ENCODE measurements around the gene MAPKAPK2.

DNA sequence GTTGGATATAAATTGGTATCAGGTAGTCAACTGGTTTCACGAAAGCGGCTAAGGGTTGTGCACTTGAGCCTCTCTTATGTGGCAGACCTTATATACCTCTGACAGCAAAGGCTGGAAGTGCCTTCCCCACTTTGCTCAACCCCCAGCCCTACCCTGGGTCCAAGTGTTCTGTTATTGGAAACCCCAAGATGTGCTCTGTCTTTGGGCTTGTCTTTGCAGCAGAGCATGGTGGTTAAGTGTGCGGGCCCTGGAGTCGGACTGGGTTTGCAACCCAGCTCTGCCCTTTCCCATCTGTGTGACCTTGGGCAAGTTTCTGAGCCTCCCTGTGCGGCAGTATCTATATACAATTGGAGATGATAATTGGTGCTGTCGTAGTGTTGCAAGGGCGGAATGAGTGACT lies 98.8 kb downstream of the MAPKAPK2 start:
- TF ChIP-seq, protein P1, sequence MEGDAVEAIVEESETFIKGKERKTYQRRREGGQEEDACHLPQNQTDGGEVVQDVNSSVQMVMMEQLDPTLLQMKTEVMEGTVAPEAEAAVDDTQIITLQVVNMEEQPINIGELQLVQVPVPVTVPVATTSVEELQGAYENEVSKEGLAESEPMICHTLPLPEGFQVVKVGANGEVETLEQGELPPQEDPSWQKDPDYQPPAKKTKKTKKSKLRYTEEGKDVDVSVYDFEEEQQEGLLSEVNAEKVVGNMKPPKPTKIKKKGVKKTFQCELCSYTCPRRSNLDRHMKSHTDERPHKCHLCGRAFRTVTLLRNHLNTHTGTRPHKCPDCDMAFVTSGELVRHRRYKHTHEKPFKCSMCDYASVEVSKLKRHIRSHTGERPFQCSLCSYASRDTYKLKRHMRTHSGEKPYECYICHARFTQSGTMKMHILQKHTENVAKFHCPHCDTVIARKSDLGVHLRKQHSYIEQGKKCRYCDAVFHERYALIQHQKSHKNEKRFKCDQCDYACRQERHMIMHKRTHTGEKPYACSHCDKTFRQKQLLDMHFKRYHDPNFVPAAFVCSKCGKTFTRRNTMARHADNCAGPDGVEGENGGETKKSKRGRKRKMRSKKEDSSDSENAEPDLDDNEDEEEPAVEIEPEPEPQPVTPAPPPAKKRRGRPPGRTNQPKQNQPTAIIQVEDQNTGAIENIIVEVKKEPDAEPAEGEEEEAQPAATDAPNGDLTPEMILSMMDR (IDR thresholded peaks at IDR 0.05), result no peak
- TF ChIP-seq, protein P2, sequence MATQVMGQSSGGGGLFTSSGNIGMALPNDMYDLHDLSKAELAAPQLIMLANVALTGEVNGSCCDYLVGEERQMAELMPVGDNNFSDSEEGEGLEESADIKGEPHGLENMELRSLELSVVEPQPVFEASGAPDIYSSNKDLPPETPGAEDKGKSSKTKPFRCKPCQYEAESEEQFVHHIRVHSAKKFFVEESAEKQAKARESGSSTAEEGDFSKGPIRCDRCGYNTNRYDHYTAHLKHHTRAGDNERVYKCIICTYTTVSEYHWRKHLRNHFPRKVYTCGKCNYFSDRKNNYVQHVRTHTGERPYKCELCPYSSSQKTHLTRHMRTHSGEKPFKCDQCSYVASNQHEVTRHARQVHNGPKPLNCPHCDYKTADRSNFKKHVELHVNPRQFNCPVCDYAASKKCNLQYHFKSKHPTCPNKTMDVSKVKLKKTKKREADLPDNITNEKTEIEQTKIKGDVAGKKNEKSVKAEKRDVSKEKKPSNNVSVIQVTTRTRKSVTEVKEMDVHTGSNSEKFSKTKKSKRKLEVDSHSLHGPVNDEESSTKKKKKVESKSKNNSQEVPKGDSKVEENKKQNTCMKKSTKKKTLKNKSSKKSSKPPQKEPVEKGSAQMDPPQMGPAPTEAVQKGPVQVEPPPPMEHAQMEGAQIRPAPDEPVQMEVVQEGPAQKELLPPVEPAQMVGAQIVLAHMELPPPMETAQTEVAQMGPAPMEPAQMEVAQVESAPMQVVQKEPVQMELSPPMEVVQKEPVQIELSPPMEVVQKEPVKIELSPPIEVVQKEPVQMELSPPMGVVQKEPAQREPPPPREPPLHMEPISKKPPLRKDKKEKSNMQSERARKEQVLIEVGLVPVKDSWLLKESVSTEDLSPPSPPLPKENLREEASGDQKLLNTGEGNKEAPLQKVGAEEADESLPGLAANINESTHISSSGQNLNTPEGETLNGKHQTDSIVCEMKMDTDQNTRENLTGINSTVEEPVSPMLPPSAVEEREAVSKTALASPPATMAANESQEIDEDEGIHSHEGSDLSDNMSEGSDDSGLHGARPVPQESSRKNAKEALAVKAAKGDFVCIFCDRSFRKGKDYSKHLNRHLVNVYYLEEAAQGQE (IDR thresholded peaks at IDR 0.05; ENCODE audit: insufficient read depth in 1 of 2, low read depth in 2 of 2, low read length in 1 of 2), result no peak
- no peak for TF ChIP-seq POLR2AphosphoS5 (IDR thresholded peaks at IDR 0.05; ENCODE audit: low read depth, low read length)
